Ovary (tissue), 3 donors: Measurements from ENCODE around the gene COPS7B.

ENCODE experiments used
- CTCF ChIP-seq, 3 donors: fragments of 450-650 bp in 2 of 3; fragments of 200-600 bp in 1 of 3; IDR thresholded peaks; one replicate each; pipeline versions ENCODE4 v1.5.1 to v1.8.0; 2016 to 2022; ENCODE audit warnings: antibody characterized with exemption in 3 of 3, mild to moderate bottlenecking in 1 of 3
- EP300 ChIP-seq: sonication (generic); formaldehyde crosslinking; IDR thresholded peaks from one replicate; pipeline ENCODE4 v1.6.1; 2017; ENCODE audit warnings: antibody characterized with exemption
- POLR2A ChIP-seq: fragments of 450-650 bp; IDR thresholded peaks from one replicate; pipeline ENCODE4 v1.6.1; 2017; ENCODE audit warnings: antibody characterized with exemption, mild to moderate bottlenecking, moderate library complexity
- donor health status: DM: no; HTN: no; CAD: no.

GRCh38 chr2:231780123-231780908 is 5.9 kb upstream of the COPS7B start:
- TF ChIP-seq CTCF (IDR thresholded peaks at IDR 0.05) (no peak), POLR2A (no peak), EP300 (no peak)
